Suppressor macrophage treated with lipopolysaccharide for 1 hour (primary cell): ENCODE data around the gene NSMCE1.
"Not testable (repeated sequence)": the region's sequence is repeated elsewhere in the genome, so short reads cannot be mapped to it uniquely, and the experiment has no call there.

ENCODE experiments used
- DNase-seq, 3 donors: peaks; one replicate each; pipeline ENCODE4 v3.0.0-alpha.2; 2020 to 2022

The NSMCE1 gene

DNA sequence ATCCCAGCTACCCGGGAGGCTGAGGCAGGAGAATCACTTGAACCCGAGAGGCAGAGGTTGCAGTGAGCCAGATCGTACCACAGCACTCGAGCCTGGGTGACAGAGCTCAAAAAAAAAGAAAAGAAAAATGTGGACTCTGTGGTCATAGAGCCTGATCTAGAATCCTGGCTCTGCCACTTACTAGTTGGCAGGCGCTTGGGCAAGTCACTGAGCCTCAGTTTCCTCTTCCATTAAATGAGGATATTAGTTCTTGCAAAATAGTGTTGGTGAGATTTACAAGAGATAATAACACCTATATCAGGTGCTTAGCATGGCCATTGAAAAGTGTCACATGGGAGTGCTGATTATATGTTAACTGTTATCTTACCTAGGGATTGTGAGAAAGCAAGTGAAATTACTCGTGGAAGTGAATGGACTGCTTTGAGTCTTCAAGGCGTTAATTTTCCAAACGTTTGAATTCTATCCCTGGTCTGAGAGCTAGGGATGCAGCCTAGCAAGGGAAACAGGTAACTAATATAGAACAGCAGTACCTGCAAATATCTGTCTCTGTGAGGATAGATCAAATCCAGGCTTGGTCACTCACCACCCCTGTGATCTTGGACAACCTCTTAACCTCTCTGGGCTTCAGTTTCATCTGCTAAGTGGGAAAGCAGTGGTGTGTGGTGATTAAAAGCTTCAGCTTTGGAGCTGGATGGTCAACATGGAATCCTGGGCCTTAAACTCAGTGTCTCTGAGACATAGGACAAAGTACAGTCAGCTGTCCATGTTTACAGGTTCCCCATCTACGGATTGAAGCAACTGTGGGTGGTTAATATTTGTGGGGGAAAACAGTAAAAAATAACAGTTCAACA, 953 bp upstream of the NSMCE1 start:
- no peak for DNase-seq

DNA sequence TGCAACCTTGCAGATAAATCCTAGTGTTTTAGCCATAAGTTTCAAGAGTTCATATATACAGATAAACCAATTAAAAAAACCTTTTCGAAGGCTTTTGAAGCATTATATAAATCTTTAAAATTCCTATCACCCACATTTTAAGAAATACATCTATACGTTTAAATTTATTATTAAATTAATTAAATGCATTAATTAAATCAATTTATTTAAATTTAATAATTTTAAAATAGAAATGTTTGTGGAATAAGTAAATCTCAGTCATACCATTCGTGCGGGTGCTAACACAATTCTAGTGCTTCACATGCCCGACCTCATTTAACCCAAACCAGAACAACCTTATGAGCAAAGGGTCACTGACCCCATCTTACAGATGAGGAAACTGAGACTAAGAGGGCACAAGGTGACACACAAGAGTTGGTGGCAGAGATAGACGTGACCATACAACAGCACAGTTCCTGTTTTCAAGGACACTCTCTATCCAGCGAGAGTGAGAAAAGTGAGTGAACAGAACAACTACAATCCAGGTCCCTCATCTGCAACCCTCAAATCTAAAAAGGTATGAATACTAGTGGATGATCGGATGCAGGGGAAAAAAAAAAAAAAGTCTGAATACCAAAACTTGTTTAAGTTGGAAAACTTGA, 1.4 kb downstream of the NSMCE1 start:
- DNase-seq: peak in 1 of 3 donors; percentile 26

DNA sequence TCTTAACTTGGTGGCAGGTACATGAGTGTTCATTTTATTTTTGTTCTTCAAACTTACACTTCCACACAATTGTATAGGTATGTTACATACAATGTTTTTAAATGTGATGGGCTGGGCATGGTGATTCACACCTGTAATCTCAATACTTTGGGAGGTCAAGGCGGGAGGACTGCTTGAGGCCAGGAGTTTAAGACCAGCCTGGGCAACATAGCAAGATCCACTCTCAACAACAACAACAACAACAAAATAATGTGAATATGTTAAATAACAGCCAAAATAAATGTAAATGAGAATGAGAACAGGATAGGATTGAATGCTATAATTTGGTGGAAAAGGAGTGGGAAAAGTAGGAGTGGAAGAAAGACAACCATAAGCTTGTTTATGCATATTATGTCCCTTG, 2.6 kb downstream of the NSMCE1 start:
- no peak for DNase-seq

- peak in 1 of 3 donors; percentile 43 for DNase-seq
Observed at GRCh38 chr16:27264151-27264550, 4.4 kb downstream of the NSMCE1 start.

DNA sequence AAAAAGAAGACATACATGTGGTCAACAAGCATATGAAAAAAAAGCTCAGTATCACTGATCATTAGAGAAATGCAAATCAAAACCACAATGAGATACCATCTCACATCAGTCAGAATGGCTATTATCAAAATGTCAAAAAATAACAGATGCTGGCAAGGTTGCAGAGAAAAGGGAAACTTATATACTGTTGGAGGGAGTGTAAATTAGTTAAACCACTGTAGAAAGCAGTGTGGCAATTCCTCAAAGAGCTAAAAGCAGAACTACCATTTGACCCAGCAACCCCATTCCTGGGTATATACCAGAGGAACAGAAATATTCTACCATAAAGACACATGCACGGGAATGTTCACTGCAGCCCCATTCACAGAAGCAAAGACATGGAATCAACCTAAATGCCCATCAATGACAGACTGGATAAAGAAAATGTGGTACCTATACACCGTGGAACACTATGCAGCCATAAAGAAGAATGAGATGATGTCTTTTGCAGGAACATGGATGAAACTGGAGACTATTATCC, 5.6 kb downstream of the NSMCE1 start:
- DNase-seq: peak in 2 of 3 donors; percentile 57 to 59

GRCh38 chr16:27259710-27260109, 8.9 kb downstream of the NSMCE1 start:
- no peak for DNase-seq

DNA sequence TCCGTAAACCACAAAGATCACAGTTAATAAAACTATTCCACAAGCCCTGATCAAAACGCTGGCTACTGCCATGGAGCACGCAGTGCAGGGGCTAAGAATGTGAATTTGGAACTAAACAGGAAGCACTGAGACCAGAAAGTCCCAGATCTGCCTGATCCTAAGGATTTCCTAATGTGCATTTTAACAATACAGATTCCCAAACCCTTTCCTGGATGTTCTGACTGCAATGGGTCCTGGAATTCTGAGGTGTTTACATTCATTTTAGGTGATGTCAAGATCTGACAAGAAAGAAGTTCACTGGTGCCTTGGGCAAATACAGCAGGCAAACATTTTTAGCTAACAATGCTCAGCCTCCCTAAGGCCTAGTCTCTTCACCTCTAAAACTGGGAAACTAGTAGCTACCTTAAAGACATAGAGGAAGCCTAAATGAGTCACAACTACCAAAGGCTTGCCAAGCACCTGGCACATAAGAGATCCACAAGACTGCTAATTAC, 10.3 kb downstream of the NSMCE1 start:
- no peak for DNase-seq

- no peak for DNase-seq
Observed at GRCh38 chr16:27257271-27257670, 11.3 kb downstream of the NSMCE1 start.

DNA sequence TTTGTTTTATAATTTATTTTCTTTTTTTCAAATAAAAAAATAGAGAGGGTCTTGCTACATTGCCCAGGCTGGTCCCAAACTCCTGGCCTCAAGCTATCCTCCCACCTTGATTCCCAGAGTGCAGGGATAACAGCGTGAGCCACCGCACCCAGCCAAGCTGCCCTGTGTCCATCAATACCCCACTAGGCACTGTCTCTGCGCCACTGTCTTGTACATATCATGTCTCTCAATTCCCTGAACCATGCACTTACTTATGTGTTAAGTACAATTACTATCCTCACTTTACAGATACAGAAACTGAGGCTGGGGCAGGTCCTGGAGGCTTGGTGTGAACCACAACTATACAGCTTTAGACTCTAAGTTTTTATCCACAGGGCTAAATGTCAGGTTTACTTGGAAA, 11.7 kb downstream of the NSMCE1 start:
- no peak for DNase-seq

- DNase-seq: peak; percentile 74 to 92 (median 90)
Observed at GRCh38 chr16:27254262-27254811, 14.2 kb downstream of the NSMCE1 start.

GRCh38 chr16:27253526-27253930, 15.0 kb downstream of the NSMCE1 start:
- DNase-seq: peak; percentile 83 to 94 (median 93)

- no peak for DNase-seq
Observed at GRCh38 chr16:27252206-27252585, 16.4 kb downstream of the NSMCE1 start.

DNA sequence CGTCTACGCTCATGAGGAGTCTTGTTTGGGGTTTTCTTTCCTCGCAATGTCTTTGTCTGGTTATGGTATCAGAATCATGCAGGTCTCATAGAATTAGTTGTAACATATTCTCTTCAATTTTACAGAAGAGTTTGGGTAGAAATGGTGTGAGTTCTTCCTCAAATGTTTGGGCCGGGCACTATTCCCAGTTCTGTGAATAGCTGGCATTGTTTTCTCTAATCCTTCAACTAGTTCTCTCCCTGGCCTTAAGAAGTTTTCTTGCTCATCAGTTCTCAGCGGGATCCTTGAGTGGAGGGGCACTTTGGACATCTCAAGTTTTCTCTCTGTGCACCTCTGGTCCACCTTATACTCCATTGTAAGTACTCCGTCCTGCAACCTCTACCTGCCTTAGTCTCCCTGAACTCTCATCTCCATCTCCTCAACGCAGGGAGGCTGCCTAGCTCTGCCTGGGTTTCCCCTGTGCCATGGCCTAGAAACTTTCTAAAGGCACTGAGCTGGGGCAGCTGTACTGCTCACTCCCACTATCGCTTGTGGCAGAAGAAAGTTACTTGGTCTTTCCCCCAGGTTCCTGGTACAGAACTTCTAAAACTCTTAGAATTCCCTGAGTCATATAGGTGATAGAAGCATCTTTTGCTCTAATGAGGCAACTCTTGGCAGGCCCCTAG, 16.9 kb downstream of the NSMCE1 start:
- DNase-seq: no peak

- DNase-seq: not testable (repeated sequence)
Observed at GRCh38 chr16:27248886-27249285, 19.7 kb downstream of the NSMCE1 start.

DNA sequence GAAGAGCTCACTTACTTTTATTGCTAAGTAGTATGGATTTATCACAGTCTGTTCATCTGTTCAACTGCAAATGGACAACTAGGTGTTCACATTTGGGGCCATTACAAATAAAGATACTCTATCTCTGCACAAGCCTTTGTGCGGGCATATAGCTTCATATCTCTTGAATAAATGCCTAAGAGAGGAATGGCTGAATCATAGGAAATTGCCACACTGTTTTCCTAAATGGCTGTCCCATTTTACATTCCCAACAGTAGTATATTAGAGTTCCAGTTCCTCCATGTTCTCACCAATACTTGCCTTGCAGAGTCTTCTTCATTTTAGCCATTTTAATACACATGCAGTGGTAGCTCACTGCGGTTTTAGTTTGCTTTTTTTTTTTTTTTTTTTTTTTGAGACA, 20.5 kb downstream of the NSMCE1 start:
- DNase-seq: no peak

DNA sequence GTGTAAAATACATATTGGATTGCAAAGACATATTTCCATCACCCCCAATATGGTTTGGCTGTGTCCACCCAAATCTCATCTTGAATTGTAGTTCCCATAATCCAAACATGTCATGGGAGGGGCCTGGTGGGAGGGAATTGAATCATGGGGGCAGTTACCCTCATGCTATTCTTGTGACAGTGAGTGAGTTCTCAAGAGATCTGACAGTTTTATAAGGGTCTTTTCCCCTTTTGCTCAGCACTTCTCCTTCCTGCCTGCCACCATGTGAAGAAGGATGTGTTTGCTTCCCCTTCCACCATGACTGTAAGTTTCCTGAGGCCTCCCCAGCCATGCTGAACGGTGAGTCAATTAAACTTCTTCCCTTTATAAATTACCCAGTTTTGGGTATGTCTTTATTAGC, 21.5 kb downstream of the NSMCE1 start:
- DNase-seq: peak; percentile 76 to 88 (median 78)

GRCh38 chr16:27246439-27246838, 22.1 kb downstream of the NSMCE1 start:
- no peak for DNase-seq

- peak in 1 of 3 donors; percentile 21 for DNase-seq
Observed at GRCh38 chr16:27245276-27246172, 23.0 kb downstream of the NSMCE1 start.

- DNase-seq: no peak
Observed at GRCh38 chr16:27244363-27244755, 24.2 kb downstream of the NSMCE1 start.

GRCh38 chr16:27243725-27244362, 24.7 kb downstream of the NSMCE1 start:
- DNase-seq: no peak

DNA sequence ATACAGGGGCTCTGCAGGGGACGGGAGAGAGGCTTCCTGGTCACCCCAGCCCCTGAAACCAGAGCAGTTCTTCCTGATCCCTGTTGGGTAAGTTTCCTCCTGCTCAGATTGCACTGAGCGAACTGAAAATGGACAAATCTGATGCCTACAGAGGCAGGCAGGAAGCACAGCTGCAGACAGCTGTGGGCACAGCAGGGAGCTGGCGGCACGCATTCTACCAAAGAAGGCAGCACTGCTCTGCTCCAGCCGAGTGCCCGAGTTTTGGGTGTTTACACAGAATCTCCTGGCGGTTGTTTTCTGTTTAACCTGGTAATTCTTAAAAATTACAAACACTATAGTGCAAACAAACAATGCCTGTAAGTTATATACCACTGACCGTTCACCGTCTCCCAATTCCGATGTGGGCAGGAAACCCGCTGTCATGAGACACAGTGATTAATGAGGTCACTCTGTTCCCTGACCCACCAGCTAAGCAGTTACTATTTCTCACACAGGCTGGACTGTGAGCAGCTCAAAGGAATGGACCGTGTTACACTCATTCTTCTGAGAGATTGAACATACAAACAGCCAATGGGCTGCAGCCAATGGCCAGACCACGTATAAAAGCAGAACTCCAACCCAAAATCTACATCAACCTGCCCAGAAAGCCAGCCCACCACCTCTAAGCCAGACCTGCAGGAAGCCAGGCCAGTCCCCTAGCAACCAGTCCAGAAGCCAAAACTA, 25.5 kb downstream of the NSMCE1 start:
- DNase-seq: peak; percentile 83 to 91 (median 87)
